IMR-90 (cell line): ENCODE results near the gene CARMIL1. TPM values are rescaled to one million over a fixed set of nuclear protein-coding genes. Genes with fewer than 3 reads are reported as not detected.

Experiments
- ATAC-seq: fragments of 200-7000 bp; cut with Tn5 transposase; 2 replicates; pipeline ENCODE4 v1.9.1; 2020; ENCODE audit warnings: low read depth, mild to moderate bottlenecking, moderate library complexity
- BruUV-seq: library from RNA; stranded (reverse); fragments of 400-500 nt; replicated peaks from 2 replicates; lab custom pipeline; 2021; lab: Mats Ljungman, UMichigan
- CTCF ChIA-PET: fragments of 300-600 bp; formaldehyde crosslinking; extraction: SDS; loops from one replicate; lab custom pipeline; 2021; ENCODE audit warnings: antibody characterized with exemption; lab: Yijun Ruan, JAX
- POLR2A ChIA-PET: fragments of 300-600 bp; sonication (Branson Sonifier 250); formaldehyde crosslinking; loops from one replicate; lab custom pipeline; 2022; ENCODE audit warnings: antibody characterized with exemption; ENCODE audit not compliant: unreplicated experiment; lab: Charles Lee
- DNase-seq: peaks from one replicate; pipeline ENCODE4 v3.0.0; 2013
- H2AFZ ChIP-seq: replicated peaks from 2 replicates; pipeline ENCODE3; 2013; ENCODE audit warnings: low read length, mild to moderate bottlenecking; ENCODE audit not compliant: poor library complexity
- H2AK5ac ChIP-seq: 2 replicates; pipeline ENCODE4 v1.6.1; 2013; ENCODE audit warnings: low read depth, low read length, inconsistent platforms
- H2AK9ac ChIP-seq: replicated peaks from 2 replicates; pipeline ENCODE3; 2013; ENCODE audit warnings: mild to moderate bottlenecking, low read depth, low read length, moderate library complexity; ENCODE audit not compliant: poor library complexity
- H2BK120ac ChIP-seq: 2 replicates; pipeline ENCODE4 v1.6.1; 2013; ENCODE audit warnings: low read depth, low read length, inconsistent platforms
- H2BK15ac ChIP-seq: 3 replicates; pipeline ENCODE4 v1.6.1; 2013; ENCODE audit warnings: low read depth, low read length, inconsistent platforms
- H2BK20ac ChIP-seq: 2 replicates; pipeline ENCODE4 v1.6.1; 2013; ENCODE audit warnings: low read depth, mild to moderate bottlenecking, inconsistent platforms, low read length, moderate library complexity
- H2BK5ac ChIP-seq: 2 replicates; pipeline ENCODE4 v1.6.1; 2013; ENCODE audit warnings: mild to moderate bottlenecking, low read depth, low read length, inconsistent platforms; ENCODE audit not compliant: poor library complexity, severe bottlenecking
- H3K14ac ChIP-seq: replicated peaks from 2 replicates; pipeline ENCODE4 v1.6.1; 2013; ENCODE audit warnings: low read depth, low read length, inconsistent platforms
- H3K18ac ChIP-seq: 2 replicates; pipeline ENCODE4 v1.6.1; 2013; ENCODE audit warnings: low read depth, low read length, control low read depth
- H3K23ac ChIP-seq: 2 replicates; pipeline ENCODE4 v1.6.1; 2013; ENCODE audit warnings: low read depth, low read length, inconsistent platforms
- H3K27ac ChIP-seq: 2 replicates; pipeline ENCODE4 v1.5.1; 2013; ENCODE audit warnings: mild to moderate bottlenecking, control low read depth, low read length; ENCODE audit not compliant: insufficient read depth
- H3K27me3 ChIP-seq: 2 replicates; pipeline ENCODE4 v1.6.1; 2013; ENCODE audit warnings: low read length; ENCODE audit not compliant: control insufficient read depth, insufficient read depth
- H3K36me3 ChIP-seq: 2 replicates; pipeline ENCODE4 v1.6.1; 2013; ENCODE audit warnings: low read length, mixed read lengths; ENCODE audit not compliant: control insufficient read depth, insufficient read depth
- H3K4ac ChIP-seq: 2 replicates; pipeline ENCODE4 v1.6.1; 2013; ENCODE audit warnings: low read depth, low read length, inconsistent platforms
- H3K4me1 ChIP-seq: 2 replicates; pipeline ENCODE4 v1.6.1; 2013; ENCODE audit warnings: low read length, mixed read lengths; ENCODE audit not compliant: control insufficient read depth, insufficient read depth
- H3K4me2 ChIP-seq: 2 replicates; pipeline ENCODE4 v1.6.1; 2013; ENCODE audit warnings: low read depth, mild to moderate bottlenecking, control low read depth, low read length, moderate library complexity
- H3K4me3 ChIP-seq: 2 replicates; pipeline ENCODE4 v1.5.1; 2013; ENCODE audit warnings: low read depth, mild to moderate bottlenecking, control low read depth, low read length, moderate library complexity; ENCODE audit not compliant: insufficient read depth
- H3K56ac ChIP-seq: 2 replicates; pipeline ENCODE4 v1.6.1; 2013; ENCODE audit warnings: low read length, inconsistent platforms; ENCODE audit not compliant: insufficient read depth; ENCODE audit errors: extremely low read depth
- H3K79me1 ChIP-seq, 2 experiments: 2 replicates each; pipeline ENCODE4 v1.6.1; 2013; ENCODE audit warnings: low read length in 2 of 2, inconsistent platforms in 1 of 2, low read depth in 1 of 2
- H3K9ac ChIP-seq: 2 replicates; pipeline ENCODE4 v1.6.1; 2013; ENCODE audit warnings: low read depth, low read length, control low read depth
- H3K9me1 ChIP-seq: 2 replicates; pipeline ENCODE4 v1.6.1; 2013; ENCODE audit warnings: low read length, inconsistent platforms; ENCODE audit not compliant: insufficient read depth
- H3K9me3 ChIP-seq: 2 replicates; pipeline ENCODE4 v1.6.1; 2013; ENCODE audit warnings: low read length; ENCODE audit not compliant: control insufficient read depth, insufficient read depth
- H4K20me1 ChIP-seq: 2 replicates; pipeline ENCODE4 v1.6.1; 2013; ENCODE audit warnings: low read length, inconsistent platforms; ENCODE audit not compliant: insufficient read depth
- H4K5ac ChIP-seq: 2 replicates; pipeline ENCODE4 v1.6.1; 2013; ENCODE audit warnings: mild to moderate bottlenecking, low read depth, low read length, control low read depth
- H4K8ac ChIP-seq, 2 experiments: 2 replicates each; pipeline ENCODE4 v1.6.1; 2013; ENCODE audit warnings: low read depth in 2 of 2, low read length in 2 of 2, control low read depth in 1 of 2, inconsistent platforms in 1 of 2
- H4K91ac ChIP-seq: 2 replicates; pipeline ENCODE4 v1.6.1; 2013; ENCODE audit warnings: low read depth, low read length, inconsistent platforms; ENCODE audit not compliant: insufficient read depth
- BHLHE40 ChIP-seq: fragments of 150-350 bp; IDR thresholded peaks from 2 replicates; pipeline ENCODE4 v1.6.1; 2016; ENCODE audit warnings: mild to moderate bottlenecking, low read depth, low read length
- FOS ChIP-seq: fragments of 150-350 bp; IDR thresholded peaks from 2 replicates; pipeline ENCODE4 v1.6.1; 2016; ENCODE audit warnings: low read depth, low read length
- MXI1 ChIP-seq: IDR thresholded peaks from 2 replicates; pipeline ENCODE4 v1.6.1; 2012; ENCODE audit warnings: low read depth, mild to moderate bottlenecking, low read length, moderate library complexity, borderline replicate concordance
- RFX5 ChIP-seq: IDR thresholded peaks from 2 replicates; pipeline ENCODE4 v1.8.0; 2012; ENCODE audit warnings: low read depth, mild to moderate bottlenecking, low read length, moderate library complexity
- SMC3 ChIP-seq: fragments of 150-350 bp; IDR thresholded peaks from 2 replicates; pipeline ENCODE4 v1.6.1; 2016; ENCODE audit warnings: low read depth, mild to moderate bottlenecking, antibody characterized with exemption, low read length, moderate library complexity
- WGBS, 2 experiments: methylation state at CpG; one replicate each; pipeline versions ENCODE4 v1.1.5 to v1.1.7; 2013; ENCODE audit warnings: missing lambda C conversion rate in 2 of 2; ENCODE audit not compliant: insufficient read length in 1 of 2; ENCODE audit errors: extremely low coverage in 2 of 2; 5-methylcytosine and 5-hydroxymethylcytosine counted together
- dilution Hi-C: fragments of 300-500 bp; cut with HindIII; formaldehyde crosslinking; loops from one replicate; pipeline ENCODE4 v1.14.3; 2018; ENCODE audit warnings: low sequenced_read_pairs; ENCODE audit not compliant: unreplicated experiment
- in situ Hi-C: fragments of 300-500 bp; cut with MboI; formaldehyde crosslinking; loops from 3 replicates; pipeline ENCODE4 v1.14.3; 2019; ENCODE audit warnings: low sequenced_read_pairs, inconsistent platforms, mixed read lengths
- intact Hi-C: fragments of 100-400 bp; cut with micrococcal nuclease; formaldehyde crosslinking; loops from 2 replicates; pipeline ENCODE4 v1.10.0; 2022
- polyA plus RNA-seq, 3 experiments: library from polyadenylated mRNA; depleted of rRNA; stranded (reverse); fragments of >200 nt; gene quantifications; 2 replicates each; pipeline ENCODE4 v1.2.3, GENCODE V29; 2012; ENCODE audit warnings: low replicate concordance in 1 of 3
- total RNA-seq: library from RNA; depleted of rRNA; stranded (reverse); fragments of >200 nt; gene quantifications from 2 replicates; pipeline ENCODE4 v1.2.3, GENCODE V29; 2012
- TF ChIP-seq, protein P1 (sequence below): fragments of 150-350 bp; IDR thresholded peaks from 2 replicates; pipeline ENCODE4 v1.6.1; 2016; ENCODE audit warnings: low read depth, mild to moderate bottlenecking, low read length, moderate library complexity, borderline replicate concordance
- TF ChIP-seq, protein P2 (sequence below): fragments of 150-350 bp; IDR thresholded peaks from 2 replicates; pipeline ENCODE4 v1.6.1; 2017; ENCODE audit warnings: mild to moderate bottlenecking, antibody characterized with exemption, low read length, low read depth

Gene CARMIL1
- total and polyA plus RNA-seq, 2 of the 4 experiments (the other 2 are of a cell fraction): 1.3 to 2.9 TPM

DNA sequence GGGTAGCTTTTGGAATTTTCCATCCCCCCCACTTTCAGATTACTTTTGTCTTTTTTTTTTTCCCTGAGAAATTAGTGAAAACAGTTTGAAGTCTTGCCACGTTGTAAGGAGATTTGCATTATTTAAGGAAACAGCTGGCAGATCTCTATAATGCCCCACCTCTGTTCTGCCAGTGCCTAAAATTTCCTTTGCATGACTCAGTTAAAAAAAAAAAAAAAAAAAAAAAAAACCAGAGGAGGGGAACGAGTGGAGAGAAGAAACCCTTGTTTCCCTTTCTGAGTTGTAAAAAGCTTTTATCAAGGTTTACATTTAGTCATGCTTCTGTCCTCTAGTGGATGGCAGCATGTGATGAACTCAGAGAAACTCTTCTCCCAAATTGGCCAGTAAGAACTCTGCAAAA, 33.5 kb downstream of the CARMIL1 start:
- no peak overlapping the region for H3K23ac ChIP-seq
- H3K9ac ChIP-seq: no peak overlapping the region

More for the DNA sequence above, 33.5 kb downstream of the CARMIL1 start:
- dilution Hi-C loops (no loop called here), intact Hi-C loops (loop anchor here (1.0 to 2.0 kb wide), 2 partner anchors 34 to 46 kb away; no protein-coding TSS in a partner anchor), in situ Hi-C loops (no loop called here)
- H3K36me3 ChIP-seq: no peaks in the 10 kb centered on the region
- peaks cover 0 to 10% of the 10 kb centered on the region in 2 experiments; a peak in 2 of 4 replicates for H3K79me1 ChIP-seq
- no peak overlapping the region for H2AK5ac ChIP-seq
- no peak overlapping the region for H3K56ac ChIP-seq
- no peak overlapping the region for H2AK9ac ChIP-seq
- TF ChIP-seq BHLHE40 (peak; percentile 20; the same call in 1 of the 2 replicates), RFX5 (no peak), MXI1 (no peak), SMC3 (no peak), FOS (0 out of 2 replicates have a peak, but pooled peaks have one; percentile 10)
- TF ChIP-seq, protein P1, sequence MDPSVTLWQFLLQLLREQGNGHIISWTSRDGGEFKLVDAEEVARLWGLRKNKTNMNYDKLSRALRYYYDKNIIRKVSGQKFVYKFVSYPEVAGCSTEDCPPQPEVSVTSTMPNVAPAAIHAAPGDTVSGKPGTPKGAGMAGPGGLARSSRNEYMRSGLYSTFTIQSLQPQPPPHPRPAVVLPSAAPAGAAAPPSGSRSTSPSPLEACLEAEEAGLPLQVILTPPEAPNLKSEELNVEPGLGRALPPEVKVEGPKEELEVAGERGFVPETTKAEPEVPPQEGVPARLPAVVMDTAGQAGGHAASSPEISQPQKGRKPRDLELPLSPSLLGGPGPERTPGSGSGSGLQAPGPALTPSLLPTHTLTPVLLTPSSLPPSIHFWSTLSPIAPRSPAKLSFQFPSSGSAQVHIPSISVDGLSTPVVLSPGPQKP: no peak
- TF ChIP-seq, protein P2, sequence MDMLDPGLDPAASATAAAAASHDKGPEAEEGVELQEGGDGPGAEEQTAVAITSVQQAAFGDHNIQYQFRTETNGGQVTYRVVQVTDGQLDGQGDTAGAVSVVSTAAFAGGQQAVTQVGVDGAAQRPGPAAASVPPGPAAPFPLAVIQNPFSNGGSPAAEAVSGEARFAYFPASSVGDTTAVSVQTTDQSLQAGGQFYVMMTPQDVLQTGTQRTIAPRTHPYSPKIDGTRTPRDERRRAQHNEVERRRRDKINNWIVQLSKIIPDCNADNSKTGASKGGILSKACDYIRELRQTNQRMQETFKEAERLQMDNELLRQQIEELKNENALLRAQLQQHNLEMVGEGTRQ: peak; percentile 48; the same call in 1 of the 2 replicates
- peak overlapping the region; percentile 96; the same call in 1 of the 2 replicates for H2BK120ac ChIP-seq
- H3K9me3 ChIP-seq: no peaks in the 10 kb centered on the region
- H3K9me1 ChIP-seq: peaks cover 4% of the 10 kb centered on the region
- H4K5ac ChIP-seq: no peak overlapping the region
- H3K14ac ChIP-seq: no peak overlapping the region
- no peak overlapping the region for H4K91ac ChIP-seq
- no TSS peak for BruUV-seq
- H3K4me2 ChIP-seq: no peak overlapping the region
- no peak overlapping the region for H3K18ac ChIP-seq
- no peak overlapping the region for H3K4ac ChIP-seq
- no peaks in the 10 kb centered on the region for H4K20me1 ChIP-seq
- no peak overlapping the region for H2AFZ ChIP-seq
- CTCF ChIA-PET: interaction anchor here (0.6 to 1.3 kb wide), 8 partner anchors 9 to 510 kb away, joined by 3 to 8 read pairs (median 4); no protein-coding TSS in a partner anchor
- no peaks in the 10 kb centered on the region for H3K27me3 ChIP-seq
- no peak overlapping the region for H3K4me3 ChIP-seq
- H4K8ac ChIP-seq: no peak overlapping the region
- DNase-seq: peak; percentile 59
- no peak overlapping the region for H2BK20ac ChIP-seq
- peak; percentile 86 for ATAC-seq
- peaks cover 9% of the 10 kb centered on the region for H3K4me1 ChIP-seq
- no CpG with 5 or more reads among the region's 2 CpGs for WGBS, 2 experiments
- no peak overlapping the region; the same call in 1 of the 2 replicates for H3K27ac ChIP-seq
- POLR2A ChIA-PET: interaction anchor here (0.6 to 1.1 kb wide), 3 partner anchors 12 to 175 kb away, joined by 4 read pairs; no protein-coding TSS in a partner anchor
- H2BK5ac ChIP-seq: peak overlapping the region; percentile 40
- no peak overlapping the region for H2BK15ac ChIP-seq
